Heart left ventricle (tissue), 16 donors: ENCODE data around the gene MICAL2. TPM values are rescaled to one million over a fixed set of nuclear protein-coding genes. Genes with fewer than 3 reads are reported as not detected.

ENCODE experiments used
- ATAC-seq, 4 donors: fragments of 200-7000 bp; cut with Tn5 transposase; one replicate each; pipeline ENCODE4 v1.9.1; 2020 to 2022; ENCODE audit warnings: moderate library complexity in 4 of 4, mild to moderate bottlenecking in 3 of 4, moderate number of reproducible peaks in 1 of 4
- DNase-seq, 5 donors: peaks; one replicate each; pipeline ENCODE4 v3.0.0-alpha.2; 2020
- H3K27ac ChIP-seq, 12 donors: fragments of 200-600 bp; sonication (generic) in 4 of 12; one replicate each; pipeline versions ENCODE4 v1.5.0 to v1.8.0; 2016 to 2022; ENCODE audit warnings: mild to moderate bottlenecking in 2 of 12
- H3K27me3 ChIP-seq, 9 donors: fragments of 200-600 bp; sonication (generic) in 2 of 9; one replicate each; pipeline versions ENCODE4 v1.5.1 to v1.8.0; 2016 to 2022; ENCODE audit warnings: mild to moderate bottlenecking in 3 of 9
- H3K36me3 ChIP-seq, 9 donors: fragments of 200-600 bp; sonication (generic) in 2 of 9; one replicate each; pipeline versions ENCODE4 v1.5.0 to v1.8.0; 2018 to 2022; ENCODE audit warnings: mild to moderate bottlenecking in 2 of 9
- H3K4me1 ChIP-seq, 12 donors: fragments of 200-600 bp; sonication (generic) in 4 of 12; one replicate each; pipeline versions ENCODE4 v1.5.0 to v1.8.0; 2016 to 2022; ENCODE audit warnings: mild to moderate bottlenecking in 3 of 12
- H3K4me3 ChIP-seq, 12 donors: fragments of 200-600 bp; sonication (generic) in 4 of 12; one replicate each; pipeline versions ENCODE4 v1.5.0 to v1.8.0; 2017 to 2022; ENCODE audit warnings: mild to moderate bottlenecking in 9 of 12, moderate library complexity in 4 of 12
- H3K9me3 ChIP-seq, 12 donors: fragments of 200-600 bp; sonication (generic) in 4 of 12; one replicate each; pipeline versions ENCODE4 v1.5.0 to v1.8.0; 2016 to 2022; ENCODE audit warnings: mild to moderate bottlenecking in 1 of 12
- POLR2A ChIP-seq, 2 donors: fragments of 450-650 bp; IDR thresholded peaks; one replicate each; pipeline ENCODE4 v1.6.1; 2017; ENCODE audit warnings: antibody characterized with exemption in 2 of 2, mild to moderate bottlenecking in 2 of 2, moderate library complexity in 2 of 2
- WGBS, 4 donors: extraction: QIAGEN DNeasy Blood & Tissue Kit in 2 of 4; methylation state at CpG; one replicate each; pipeline versions ENCODE4 v1.1.5 to v1.1.7; 2013 to 2018; 5-methylcytosine and 5-hydroxymethylcytosine counted together
- intact Hi-C, 10 donors: fragments of 100-400 bp; cut with DNase I; formaldehyde crosslinking; loops; one replicate each; pipeline versions ENCODE4 v1.11.1 to v1.14.2; 2022
- polyA plus RNA-seq, 2 donors: library from polyadenylated mRNA; stranded (reverse); fragments of 200-250 nt; gene quantifications; one replicate each; pipeline ENCODE4 v1.2.3, GENCODE V29; 2013
- total RNA-seq, 9 donors: library from RNA; depleted of rRNA in 2 of 9; stranded (reverse); fragments of >200 nt in 2 of 9; fragmentation: NEBNext Ultra II Directional in 3 of 9; extraction: Animal tissue kit (Norgen Biotek cat#: 25700) in 3 of 9; gene quantifications; one replicate each; pipeline versions ENCODE4 v1.1.0 to v1.2.4, GENCODE V29; 2016 to 2023
- TF ChIP-seq, protein P1 (sequence below), 12 donors: fragments of 200-600 bp; sonication (generic) in 4 of 12; IDR thresholded peaks; one replicate each; pipeline versions ENCODE4 v1.5.0 to v1.8.0; 2018 to 2022; ENCODE audit warnings: antibody characterized with exemption in 12 of 12, mild to moderate bottlenecking in 5 of 12
- donor health status: ischemic (EF 13 %, LVEDD 7.1; RV severe dilation, severe dysfunction).
- donor health status: healthy with polysubstance abuse.
- donor health status: DM: no; HTN: yes; CAD: no.
- donor health status: DM: no; HTN: no; CAD: no.
- donor health status: ischemic (EF 25% LVEDD 6.9; RV normal size, moderate dysfunction).
- donor health status: ischemic (EF 25% LVEDD 5.7; RV mildly dilated, moderate dysfunction).
- donor health status: healthy.
- donor health status: DM: yes; HTN: yes; CAD: no.
- donor health status: ischemic (EF 35%, LVEDD 5.7; RV mildly dilated, moderate dysfunction).
- donor health status: nonischemic (EF 11% LVEDD 7.7; RV severe dilation, severe dysfunction).
- donor health status: DM: yes; HTN: yes; CAD: no.
- donor health status: PGD.
- donor health status: ischemic (EF 29% LVEDD 5.4; RV normal size, mild dysfunction).
- donor health status: nonischemic (EF 23%, LVEDD 6.1; RV moderate dilation, normal function).

MICAL2 gene
- total and polyA plus RNA-seq, 11 donors, result 37.6 to 110 (median 86.4) TPM

- TF ChIP-seq POLR2A (IDR thresholded peaks at IDR 0.05), result no peak
- TF ChIP-seq, protein P1, sequence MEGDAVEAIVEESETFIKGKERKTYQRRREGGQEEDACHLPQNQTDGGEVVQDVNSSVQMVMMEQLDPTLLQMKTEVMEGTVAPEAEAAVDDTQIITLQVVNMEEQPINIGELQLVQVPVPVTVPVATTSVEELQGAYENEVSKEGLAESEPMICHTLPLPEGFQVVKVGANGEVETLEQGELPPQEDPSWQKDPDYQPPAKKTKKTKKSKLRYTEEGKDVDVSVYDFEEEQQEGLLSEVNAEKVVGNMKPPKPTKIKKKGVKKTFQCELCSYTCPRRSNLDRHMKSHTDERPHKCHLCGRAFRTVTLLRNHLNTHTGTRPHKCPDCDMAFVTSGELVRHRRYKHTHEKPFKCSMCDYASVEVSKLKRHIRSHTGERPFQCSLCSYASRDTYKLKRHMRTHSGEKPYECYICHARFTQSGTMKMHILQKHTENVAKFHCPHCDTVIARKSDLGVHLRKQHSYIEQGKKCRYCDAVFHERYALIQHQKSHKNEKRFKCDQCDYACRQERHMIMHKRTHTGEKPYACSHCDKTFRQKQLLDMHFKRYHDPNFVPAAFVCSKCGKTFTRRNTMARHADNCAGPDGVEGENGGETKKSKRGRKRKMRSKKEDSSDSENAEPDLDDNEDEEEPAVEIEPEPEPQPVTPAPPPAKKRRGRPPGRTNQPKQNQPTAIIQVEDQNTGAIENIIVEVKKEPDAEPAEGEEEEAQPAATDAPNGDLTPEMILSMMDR (IDR thresholded peaks at IDR 0.05), result no peak
- Histone ChIP-seq H3K9me3 (no peaks in the 10 kb centered on the region), H3K4me3 (no peak overlapping the region), H3K4me1 (peaks cover 0 to 98% (median 73%) of the 10 kb centered on the region in 12 donors), H3K27me3 (no peaks in the 10 kb centered on the region), H3K27ac (peak overlapping the region in 8 of 12 donors; percentile 5 to 87 (median 52)), H3K36me3 (peaks cover 0 to 12% (median 0%) of the 10 kb centered on the region in 9 donors)
- DNase-seq (no peak), ATAC-seq (peak in 2 of 4 donors; percentile 20 to 26)
- WGBS, 4 donors, result 47 to 61% (median 56%) methylated on average over 12 of the region's 12 CpGs
- intact Hi-C loops, result loop anchor here in 1 of 10 donors (5.0 kb wide), 1 partner anchor 768 kb away; no protein-coding TSS in a partner anchor
Measured at GRCh38 chr11:12139144-12139881, 28.9 kb downstream of the MICAL2 start.

DNA sequence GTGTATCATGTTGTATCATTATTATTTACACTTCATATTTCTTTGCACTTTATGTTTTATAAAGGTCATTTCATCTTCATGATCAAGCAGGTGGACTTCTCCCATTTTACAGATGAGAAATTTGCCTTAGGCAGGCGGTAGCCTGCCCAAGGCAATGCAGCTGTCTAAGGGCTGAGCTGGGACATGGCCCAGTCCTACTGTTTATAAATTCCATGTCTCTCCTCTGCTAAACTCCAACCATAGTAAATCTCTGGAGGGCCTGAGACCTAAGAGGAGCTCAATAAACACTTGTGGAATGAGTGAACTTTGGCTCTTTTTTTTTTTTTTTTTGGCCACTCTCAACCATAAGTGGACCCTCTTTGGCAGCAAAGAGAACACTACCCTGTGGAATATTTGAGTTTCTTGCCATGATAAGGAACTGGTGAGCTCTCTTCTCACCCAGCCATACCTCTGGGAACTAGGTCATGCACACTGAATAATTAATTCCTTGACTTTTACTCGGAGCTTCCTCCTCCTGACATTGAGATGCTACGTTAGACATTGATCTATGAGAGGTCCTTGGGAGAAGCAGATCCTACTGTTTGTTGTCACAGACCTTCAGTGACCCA, 29.9 kb downstream of the MICAL2 start:
- intact Hi-C loops, result no loop called here
- Histone ChIP-seq H3K27me3 (no peaks in the 10 kb centered on the region), H3K4me1 (peaks cover 0 to 98% (median 73%) of the 10 kb centered on the region in 12 donors), H3K4me3 (no peak overlapping the region), H3K9me3 (no peaks in the 10 kb centered on the region), H3K36me3 (peaks cover 0 to 12% (median 0%) of the 10 kb centered on the region in 9 donors), H3K27ac (peak overlapping the region in 3 of 12 donors; percentile 36 to 87 (median 44))
- TF ChIP-seq, protein P1 (IDR thresholded peaks at IDR 0.05), result no peak
- no peak for TF ChIP-seq POLR2A (IDR thresholded peaks at IDR 0.05)
- ATAC-seq (no peak), DNase-seq (no peak)
- WGBS, 4 donors, result 78 to 87% (median 84%) methylated on average over 3 of the region's 3 CpGs

DNA sequence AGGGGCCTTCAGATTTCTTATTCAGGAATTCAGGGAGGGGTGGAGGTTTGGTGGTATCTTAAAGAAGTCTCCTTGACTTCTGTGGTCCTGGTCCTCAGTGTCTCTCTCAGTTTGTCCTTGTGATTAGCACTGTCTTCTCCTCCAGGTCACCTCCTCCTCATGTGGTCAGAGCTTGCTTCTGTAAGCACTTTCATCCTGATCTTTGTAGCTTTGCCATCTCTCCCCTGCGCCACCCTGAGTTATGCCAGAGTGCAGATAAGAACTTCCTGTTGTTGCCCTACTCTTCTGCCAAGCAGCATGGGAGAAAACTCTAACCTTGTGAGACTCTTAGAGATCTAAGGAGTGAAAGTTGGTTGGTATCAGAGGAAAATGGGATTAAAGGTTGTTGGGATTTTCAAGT, 30.9 kb downstream of the MICAL2 start:
- Histone ChIP-seq H3K4me1 (peaks cover 0 to 91% (median 73%) of the 10 kb centered on the region in 12 donors), H3K36me3 (peaks cover 0 to 12% (median 0%) of the 10 kb centered on the region in 9 donors), H3K9me3 (no peaks in the 10 kb centered on the region), H3K4me3 (no peak overlapping the region), H3K27ac (peak overlapping the region in 4 of 12 donors; percentile 7 to 87 (median 23)), H3K27me3 (no peaks in the 10 kb centered on the region)
- DNase-seq, result no peak
- no peak for ATAC-seq
- 50 to 71% (median 50%) methylated on average over 1 of the region's 1 CpG for WGBS, 4 donors
- TF ChIP-seq, protein P1 (IDR thresholded peaks at IDR 0.05), result no peak
- no peak for TF ChIP-seq POLR2A (IDR thresholded peaks at IDR 0.05)
- intact Hi-C loops, result no loop called here

DNA sequence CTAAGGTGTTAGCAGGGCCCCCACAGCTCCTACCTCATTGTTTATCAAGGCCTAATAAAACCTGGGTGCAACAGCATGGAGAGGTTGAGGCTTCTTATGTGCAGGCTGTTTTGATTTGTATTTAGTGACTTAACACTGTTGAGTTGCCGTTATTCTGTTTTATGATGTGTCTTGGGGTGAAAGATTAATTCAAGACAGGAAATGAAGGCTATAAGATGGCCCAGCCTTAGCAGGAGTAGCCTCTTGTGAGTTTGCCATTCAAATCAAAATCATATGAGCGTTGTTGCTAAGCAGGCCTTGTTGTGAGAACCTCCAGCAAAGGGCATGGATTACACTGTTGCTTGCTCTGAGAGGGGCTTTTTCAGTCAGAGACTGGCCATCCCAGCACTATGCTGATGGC, 31.8 kb downstream of the MICAL2 start:
- Histone ChIP-seq H3K4me3 (no peak overlapping the region), H3K27ac (peak overlapping the region in 2 of 12 donors; percentile 18 to 53), H3K36me3 (peaks cover 0 to 12% (median 0%) of the 10 kb centered on the region in 9 donors), H3K9me3 (no peaks in the 10 kb centered on the region), H3K4me1 (peaks cover 0 to 82% (median 66%) of the 10 kb centered on the region in 12 donors), H3K27me3 (no peaks in the 10 kb centered on the region)
- DNase-seq (no peak), ATAC-seq (no peak)
- intact Hi-C loops, result no loop called here
- TF ChIP-seq, protein P1 (IDR thresholded peaks at IDR 0.05), result no peak
- no peak for TF ChIP-seq POLR2A (IDR thresholded peaks at IDR 0.05)
- WGBS, 4 donors, result 85 to 96% (median 93%) methylated on average over 2 of the region's 2 CpGs
